ENCODE results near the gene TOP3A. TPM values are rescaled to one million over a fixed set of nuclear protein-coding genes. Genes with fewer than 3 reads are reported as not detected.

TOP3A gene
- total and polyA plus RNA-seq, 2 of the 4 experiments (the other 2 are of a cell fraction): 13.4 to 21.3 TPM

- Histone ChIP-seq H3K14ac (replicated peaks; ENCODE audit: low read depth, low read length) (peak overlapping the region; percentile 44), H4K8ac (ENCODE audit: low read depth in 2 of 2, low read length in 2 of 2) (peak overlapping the region; percentile 35 to 45; a peak in 1 of 4 replicates), H3K9me1 (ENCODE audit: insufficient read depth, low read length) (peaks cover 22% of the 10 kb centered on the region), H3K23ac (ENCODE audit: low read depth, low read length) (peak overlapping the region; percentile 59), H3K56ac (ENCODE audit: extremely low read depth, insufficient read depth, low read length) (no peak overlapping the region), H3K27ac (ENCODE audit: insufficient read depth, low read length) (no peak overlapping the region), H3K27me3 (ENCODE audit: control insufficient read depth, insufficient read depth, low read length) (no peaks in the 10 kb centered on the region), H3K79me1 (ENCODE audit: low read depth in 1 of 2, low read length in 2 of 2) (peaks cover 0 to 36% of the 10 kb centered on the region in 2 experiments; a peak in 3 of 4 replicates), H3K4me1 (ENCODE audit: control insufficient read depth, insufficient read depth, low read length) (peaks cover 13% of the 10 kb centered on the region), H2AFZ (replicated peaks; ENCODE audit: low read length, poor library complexity) (peak overlapping the region; percentile 44), H3K4me3 (ENCODE audit: insufficient read depth, low read depth, low read length) (no peak overlapping the region), H3K4me2 (ENCODE audit: low read depth, low read length) (no peak overlapping the region), H2AK9ac (replicated peaks; ENCODE audit: low read depth, low read length, poor library complexity) (peak overlapping the region; percentile 86), H2BK120ac (ENCODE audit: low read depth, low read length) (peak overlapping the region; percentile 6; the same call in 1 of the 2 replicates), H3K4ac (ENCODE audit: low read depth, low read length) (peak overlapping the region; percentile 49), H3K36me3 (ENCODE audit: control insufficient read depth, insufficient read depth, low read length) (peaks cover 27% of the 10 kb centered on the region), H2BK15ac (ENCODE audit: low read depth, low read length) (no peak overlapping the region), H3K18ac (ENCODE audit: low read depth, low read length) (no peak overlapping the region), H4K5ac (ENCODE audit: low read depth, low read length) (no peak overlapping the region), H4K91ac (ENCODE audit: insufficient read depth, low read depth, low read length) (0 out of 2 replicates have a peak overlapping the region, but pooled peaks have one; percentile 19), H3K9me3 (ENCODE audit: control insufficient read depth, insufficient read depth, low read length) (no peaks in the 10 kb centered on the region), H2BK5ac (ENCODE audit: low read depth, low read length, poor library complexity, severe bottlenecking) (peak overlapping the region; percentile 35), H3K9ac (ENCODE audit: low read depth, low read length) (no peak overlapping the region), H2AK5ac (ENCODE audit: low read depth, low read length) (peak overlapping the region; percentile 57; the same call in 1 of the 2 replicates), H4K20me1 (ENCODE audit: insufficient read depth, low read length) (peaks cover 3% of the 10 kb centered on the region; the same call in 1 of the 2 replicates), H2BK20ac (ENCODE audit: low read depth, low read length) (peak overlapping the region; percentile 41; the same call in 1 of the 2 replicates)
- ChIA-PET CTCF (interaction anchor here (0.6 kb wide), 1 partner anchor 8 kb away, joined by 7 read pairs; no protein-coding TSS in a partner anchor), POLR2A (ENCODE audit: unreplicated experiment) (no interaction called here)
- 75% methylated on average over 4 of the region's 14 CpGs; no CpG with 5 or more reads in 1 of the 2 experiments for WGBS, 2 experiments (ENCODE audit: extremely low coverage in 2 of 2, insufficient read length in 1 of 2)
- in situ Hi-C loops (cut with MboI; ENCODE audit: low sequenced_read_pairs): no loop called here
- intact Hi-C loops (cut with micrococcal nuclease): no loop called here
- TF ChIP-seq RAD21 (IDR thresholded peaks at IDR 0.05; ENCODE audit: low read length) (no peak), FOS (IDR thresholded peaks at IDR 0.05; ENCODE audit: low read depth, low read length) (0 out of 2 replicates have a peak, but pooled peaks have one; percentile 10)
- DNase-seq: peak; percentile 73
- dilution Hi-C loops (cut with HindIII; ENCODE audit: low sequenced_read_pairs, unreplicated experiment): no loop called here
- no TSS peak for BruUV-seq (replicated peaks)
- ATAC-seq (ENCODE audit: low read depth): peak; percentile 85
Measured at GRCh38 chr17:18267927-18268711, 46.7 kb downstream of the TOP3A start.

Data from IMR-90 (cell line).